ENCODE measurements around the gene HSPA1L.
"Not testable (repeated sequence)": the region's sequence is repeated elsewhere in the genome, so short reads cannot be mapped to it uniquely, and the experiment has no call there.

The HSPA1L gene

GRCh38 chr6:31836474-31837368 is 21.6 kb upstream of the HSPA1L start:
- DNase-seq, result no peak

- no peak for DNase-seq
Measured at GRCh38 chr6:31836047-31836473, 21.0 kb upstream of the HSPA1L start.

- peak; percentile 92 for DNase-seq
Measured at GRCh38 chr6:31834367-31835250, 19.5 kb upstream of the HSPA1L start.

- DNase-seq, result no peak
Measured at GRCh38 chr6:31831350-31832215, 16.5 kb upstream of the HSPA1L start.

GRCh38 chr6:31830886-31831335 is 15.8 kb upstream of the HSPA1L start:
- no peak for DNase-seq

GRCh38 chr6:31829633-31830283 is 14.7 kb upstream of the HSPA1L start:
- DNase-seq, result no peak

GRCh38 chr6:31827286-31828079 is 12.4 kb upstream of the HSPA1L start, which contains the start of gene HSPA1B:
Gene HSPA1B, plus strand, starts transcription at chr6:31827738. Its CDS starts 213 bp downstream, at chr6:31827951.
- DNase-seq, result peak; percentile 100

- DNase-seq, result peak; percentile 93
Measured at GRCh38 chr6:31826793-31827285, 11.8 kb upstream of the HSPA1L start.

GRCh38 chr6:31825553-31825952 is 10.5 kb upstream of the HSPA1L start:
- DNase-seq, result no peak

GRCh38 chr6:31823592-31824196 is 8.6 kb upstream of the HSPA1L start:
- DNase-seq, result peak; percentile 8

GRCh38 chr6:31822036-31822821 is 7.1 kb upstream of the HSPA1L start:
- peak; percentile 87 for DNase-seq

GRCh38 chr6:31821301-31822035 is 6.4 kb upstream of the HSPA1L start:
- peak; percentile 80 for DNase-seq

- not testable (repeated sequence) for DNase-seq
Measured at GRCh38 chr6:31820399-31820798, 5.3 kb upstream of the HSPA1L start.

- no peak for DNase-seq
Measured at GRCh38 chr6:31819871-31820299, 4.8 kb upstream of the HSPA1L start.

GRCh38 chr6:31817929-31818511 is 2.9 kb upstream of the HSPA1L start:
- DNase-seq, result not testable (repeated sequence)

GRCh38 chr6:31817133-31817928 is 2.2 kb upstream of the HSPA1L start:
- DNase-seq, result not testable (repeated sequence)

- DNase-seq, result peak; percentile 98
Measured at GRCh38 chr6:31814677-31815024, 432 bp downstream of the HSPA1L start.

Data from left hindlimb (tissue), 1 donor.